Measurements from ENCODE around the gene C12orf60. TPM values are rescaled to one million over a fixed set of nuclear protein-coding genes. Genes with fewer than 3 reads are reported as not detected.
A peak's percentile ranks its signal among the peaks of the same experiment; 100 is the strongest.

C12orf60 gene
- total and polyA plus RNA-seq, 2 of the 8 experiments (the other 6 are each of a cell fraction or from before 2014, with no cell fraction given), result 1.2 to 1.5 TPM

GRCh38 chr12:14766649-14767215 lies 36.7 kb upstream of the C12orf60 start:
- Histone ChIP-seq H3K4me3 (ENCODE audit: extremely low read depth in 1 of 4, insufficient read depth in 2 of 4, low read depth in 3 of 4, low read length in 4 of 4) (no peak overlapping the region), H3K4ac (replicated peaks; ENCODE audit: insufficient read length, low read depth, low read length) (no peak overlapping the region), H3K14ac (ENCODE audit: insufficient read length) (no peak overlapping the region), H3K56ac (replicated peaks; ENCODE audit: insufficient read length, low read depth, low read length) (no peak overlapping the region), H3K4me2 (ENCODE audit: insufficient read depth in 1 of 2, low read depth in 2 of 2, low read length in 2 of 2) (no peak overlapping the region), H3K23ac (ENCODE audit: insufficient read length) (no peak overlapping the region), H3K36me3 (ENCODE audit: control insufficient read depth in 2 of 4, insufficient read depth in 4 of 4, low read length in 3 of 4) (peaks cover 0 to 4% (median under 1%) of the 10 kb centered on the region in 4 experiments; a peak in 1 of 8 replicates), H3K18ac (ENCODE audit: extremely low read depth, low read length) (no peak overlapping the region), H3K27ac (ENCODE audit: low read depth, low read length) (no peak overlapping the region), H2AK5ac (ENCODE audit: low read depth, low read length) (no peak overlapping the region), H2BK12ac (ENCODE audit: low read depth, low read length) (no peak overlapping the region), H2BK15ac (ENCODE audit: low read length) (no peak overlapping the region), H3K4me1 (replicated peaks in 1 of 4; ENCODE audit: control insufficient read depth in 3 of 4, insufficient read depth in 4 of 4, low read length in 3 of 4) (no peaks in the 10 kb centered on the region; a peak in 2 of 7 replicates), H4K20me1 (replicated peaks in 1 of 2; ENCODE audit: control insufficient read depth in 1 of 2, insufficient read depth in 2 of 2, low read length in 2 of 2) (peaks cover 0 to 4% of the 10 kb centered on the region in 2 experiments), H3K23me2 (ENCODE audit: low read depth, low read length) (no peaks in the 10 kb centered on the region; the same call in 1 of the 2 replicates), H4K8ac (ENCODE audit: extremely low read depth, insufficient read depth, low read length) (no peak overlapping the region), H2AFZ (ENCODE audit: low read length) (no peak overlapping the region), H2BK5ac (ENCODE audit: low read depth, low read length) (no peak overlapping the region), H2BK20ac (ENCODE audit: low read length) (no peak overlapping the region), H3K9ac (replicated peaks in 1 of 4; ENCODE audit: extremely low read depth in 1 of 4, low read depth in 3 of 4, low read length in 3 of 4) (no peak overlapping the region), H4K91ac (replicated peaks; ENCODE audit: insufficient read length, low read length) (no peak overlapping the region), H3K27me3 (replicated peaks in 1 of 4; ENCODE audit: control insufficient read depth in 3 of 4, extremely low read depth in 1 of 4, insufficient read depth in 3 of 4, low read length in 3 of 4) (no peaks in the 10 kb centered on the region), H3K79me1 (ENCODE audit: low read depth, low read length) (no peaks in the 10 kb centered on the region), H4K5ac (ENCODE audit: insufficient read length, low read depth, low read length) (no peak overlapping the region), H2BK120ac (replicated peaks; ENCODE audit: low read depth, low read length) (no peak overlapping the region), H3K9me3 (ENCODE audit: insufficient read depth in 2 of 2, low read depth in 1 of 2, low read length in 1 of 2) (peaks cover 0 to 3% of the 10 kb centered on the region in 2 experiments; a peak in 1 of 4 replicates), H3K79me2 (ENCODE audit: control insufficient read depth in 1 of 2, insufficient read depth in 2 of 2, low read length in 2 of 2) (peaks cover 0 to 41% of the 10 kb centered on the region in 2 experiments; a peak in 2 of 4 replicates)
- WGBS, 2 experiments (ENCODE audit: extremely low coverage in 1 of 2, insufficient coverage in 1 of 2, insufficient read length in 1 of 2, insufficient replicate concordance in 2 of 2, low coverage in 1 of 2, low lambda C conversion rate in 2 of 2, missing lambda C conversion rate in 1 of 2), result 88% methylated on average over 3 of the region's 3 CpGs; no CpG with 5 or more reads in 1 of the 2 experiments
- peak in 1 of 2 experiments; percentile 45; a peak in 1 of 3 replicates for TF ChIP-seq POLR2A (IDR thresholded peaks at IDR 0.05; ENCODE audit: control extremely low read depth in 1 of 2, low read depth in 2 of 2, low read length in 2 of 2)
- TF ChIP-seq PHF8 (conservative IDR thresholded peaks at IDR 0.05; ENCODE audit: low read depth, low read length), result no peak
- peak; percentile 68; the same call in 1 of the 2 replicates for TF ChIP-seq POLR2AphosphoS5 (IDR thresholded peaks at IDR 0.05; ENCODE audit: low read depth, low read length)
- no peak for TF ChIP-seq RXRA (IDR thresholded peaks at IDR 0.05; ENCODE audit: insufficient read depth, low read depth, low read length)
- FAIRE-seq (no peak), DNase-seq (ENCODE audit: low read depth in 1 of 2, low spot score in 2 of 2) (no peak)
- ChIA-PET POLR2A (ENCODE audit: partially characterized antibody) (interaction anchor here (0.9 to 2.6 kb wide), 5 partner anchors 8 to 73 kb away, joined by 3 to 12 read pairs (median 4); partner anchors contain the start of genes C12orf60 and WBP11), CTCF (ENCODE audit: partially characterized antibody) (interaction anchor here (1.6 kb wide), 1 partner anchor 11 kb away, joined by 4 read pairs; no protein-coding TSS in a partner anchor)

Measured in H1 (cell line).